Amygdala (tissue), 56 donors: ENCODE data around the gene XYLT1.

Experiments
- DNase-seq, 56 donors: peaks; one replicate each; lab custom pipeline; 2025; lab: John Stamatoyannopoulos, UW

The XYLT1 gene

DNA sequence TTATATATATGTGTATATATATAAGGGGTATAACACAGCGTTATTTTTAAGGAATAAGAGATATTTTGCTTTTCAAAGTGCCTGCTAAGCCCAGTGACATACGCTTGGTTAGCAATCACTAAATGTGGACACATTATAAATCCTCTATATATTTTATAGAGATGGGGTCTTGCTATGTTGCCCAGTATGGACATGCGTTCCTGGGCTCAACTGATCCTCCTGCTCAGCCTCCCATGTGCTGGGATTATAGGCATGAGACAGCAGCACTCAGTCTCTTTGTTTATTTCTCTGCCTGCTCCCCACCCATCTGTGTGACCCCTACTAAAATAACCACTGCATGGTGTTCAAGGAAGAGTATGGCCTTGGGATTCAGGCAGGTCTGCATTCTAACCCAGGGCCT, 63.4 kb downstream of the XYLT1 start:
- DNase-seq, result no peak

DNA sequence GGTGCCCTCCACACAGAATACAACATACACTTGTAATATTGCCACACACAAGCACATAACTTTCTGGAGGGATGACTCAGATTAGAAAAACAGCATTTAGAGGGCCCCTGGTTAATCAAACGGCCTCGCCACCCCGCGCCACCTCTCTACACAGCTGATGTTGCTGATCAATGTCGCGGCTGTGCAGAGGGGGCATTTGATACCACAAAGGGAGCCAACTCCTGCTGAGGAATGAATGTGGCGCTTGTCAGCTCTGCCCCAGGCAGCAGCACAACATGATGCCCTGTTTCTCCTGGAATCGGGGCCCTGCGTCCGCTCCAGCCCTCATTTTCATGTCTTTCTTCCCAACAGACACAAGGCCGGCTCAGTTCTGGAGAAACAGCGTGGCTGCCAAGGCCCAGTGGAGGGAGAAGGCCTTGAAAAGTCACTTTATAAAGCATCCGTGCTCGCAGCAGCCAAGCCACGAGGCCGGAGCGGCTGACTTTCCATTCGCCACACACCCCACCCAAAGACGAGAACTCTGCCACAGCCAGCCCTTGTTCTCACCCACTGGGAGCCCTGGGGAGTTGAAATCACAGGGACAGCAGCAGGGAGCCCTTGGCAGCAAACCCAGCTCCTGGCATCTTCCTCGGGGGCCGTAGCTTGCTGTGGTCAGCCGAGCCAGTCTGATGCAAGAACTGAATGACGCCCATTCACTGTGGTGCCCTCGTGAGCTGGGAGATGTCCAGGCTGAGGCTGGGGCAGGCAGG, 65.6 kb downstream of the XYLT1 start:
- DNase-seq, result peak; percentile 41 to 98 (median 92)

DNA sequence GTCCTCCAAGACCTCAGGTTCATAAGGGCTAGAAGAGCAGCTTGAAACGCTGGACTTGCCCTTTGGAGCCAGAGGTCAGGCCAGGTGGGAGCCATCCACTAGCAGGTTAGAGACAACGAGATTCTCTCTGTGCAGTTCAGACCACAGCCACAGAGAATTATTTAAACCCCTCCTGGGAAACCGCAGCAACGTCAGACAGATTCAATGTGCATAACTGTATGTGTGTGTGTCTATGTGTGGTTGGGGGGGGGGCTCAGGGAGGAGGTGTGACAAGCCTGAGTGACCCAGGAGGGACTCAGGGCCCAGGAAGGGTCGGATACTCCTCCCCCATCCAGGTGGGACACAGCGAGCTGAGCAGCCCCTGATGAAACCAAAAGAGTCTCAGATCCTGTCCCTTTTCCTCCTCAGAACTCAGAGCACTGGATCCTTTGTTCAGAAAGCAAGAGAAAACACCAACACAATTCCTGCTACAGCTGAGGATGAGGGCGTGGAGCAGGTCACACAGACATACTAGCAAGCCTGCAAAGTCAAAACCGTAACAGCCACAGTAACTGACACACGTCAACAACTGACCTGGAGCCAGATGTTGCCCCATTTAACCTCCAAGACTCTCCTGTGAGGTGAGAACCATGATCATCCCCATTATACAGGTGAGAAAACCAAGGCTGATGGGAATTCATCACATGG, 66.8 kb downstream of the XYLT1 start:
- no peak for DNase-seq

DNA sequence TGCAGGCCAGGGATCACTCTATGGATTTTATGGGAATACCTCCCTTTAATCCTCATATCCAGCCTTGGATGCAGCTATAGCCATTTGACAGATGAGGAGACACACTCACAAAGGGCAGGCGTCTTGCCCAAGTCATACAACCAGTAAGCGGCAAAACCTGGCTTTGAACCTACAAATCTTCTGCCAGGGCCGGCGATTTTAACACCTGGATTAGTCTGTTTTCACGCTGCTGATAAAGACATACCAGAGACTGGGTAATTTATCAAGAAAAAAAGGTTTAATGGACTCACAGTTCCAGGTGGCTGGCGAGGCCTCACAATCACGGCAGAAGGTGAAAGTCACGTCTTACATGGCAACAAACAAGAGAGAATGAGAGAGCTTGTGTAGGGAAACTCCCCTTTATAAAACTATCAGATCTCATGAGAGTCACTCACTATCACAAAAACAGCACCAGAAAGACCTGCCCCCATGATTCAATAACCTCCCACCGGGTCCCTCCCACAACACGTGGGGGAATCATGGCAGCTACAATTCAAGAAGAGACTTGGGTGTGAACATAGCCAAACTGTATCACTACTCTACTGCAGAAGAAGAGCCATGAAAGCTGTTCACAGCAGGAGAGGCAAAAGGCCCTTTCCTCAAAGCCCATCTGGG, 67.5 kb downstream of the XYLT1 start:
- DNase-seq, result no peak

DNA sequence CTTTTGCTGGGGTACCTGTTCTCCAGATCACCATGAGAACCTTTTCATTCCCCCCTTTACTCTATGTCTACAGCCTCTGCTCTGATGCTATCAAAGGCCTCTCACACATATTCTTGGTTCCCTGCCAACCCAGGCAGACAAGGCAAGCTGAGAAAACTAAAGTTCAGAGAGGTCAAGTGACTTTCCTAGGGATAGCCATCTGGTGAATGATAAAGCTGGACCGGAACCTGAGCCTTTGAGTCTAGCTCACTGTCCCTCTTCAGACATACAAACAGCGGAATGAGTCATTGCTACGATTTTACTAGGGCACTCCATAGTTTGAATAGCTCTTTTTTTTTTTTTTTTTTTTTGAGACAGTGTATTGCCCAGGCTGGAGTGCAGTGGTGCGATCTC, 73.3 kb downstream of the XYLT1 start:
- peak in 6 of 56 donors; percentile 9 to 48 (median 12) for DNase-seq

DNA sequence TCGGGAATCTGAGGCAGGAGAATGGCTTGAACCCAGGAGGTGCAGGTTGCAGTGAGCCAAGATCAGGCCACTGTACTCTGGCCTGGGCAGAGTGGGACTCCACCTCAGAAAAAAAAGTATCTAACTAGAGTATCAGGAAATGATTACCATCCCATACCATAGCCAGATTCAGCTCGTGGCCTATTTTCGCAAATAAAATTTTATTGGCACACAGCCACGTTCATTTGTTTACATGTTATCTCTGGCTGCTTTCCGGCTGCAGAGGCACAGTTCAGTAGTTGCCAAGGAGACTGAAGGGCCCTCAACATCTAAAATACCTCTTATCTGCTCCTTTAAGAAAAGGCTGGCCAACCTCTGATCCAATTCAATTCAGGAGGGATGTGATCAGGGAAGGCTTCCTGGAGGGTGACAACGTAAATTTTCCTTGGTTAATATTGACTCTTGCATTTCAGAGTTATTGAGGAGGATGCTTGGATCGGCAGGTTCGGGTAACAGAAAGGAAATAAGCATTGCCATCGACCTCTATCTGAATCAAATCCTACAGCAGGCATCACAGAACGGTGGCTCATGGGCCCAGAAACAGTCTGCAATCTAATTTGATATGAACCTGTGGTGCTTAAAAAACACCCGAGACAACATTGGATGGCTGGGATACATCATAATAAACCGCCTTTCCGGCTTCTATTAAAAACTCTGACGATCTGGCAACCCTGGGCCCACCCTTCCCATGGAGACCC, 73.8 kb downstream of the XYLT1 start:
- no peak for DNase-seq

DNA sequence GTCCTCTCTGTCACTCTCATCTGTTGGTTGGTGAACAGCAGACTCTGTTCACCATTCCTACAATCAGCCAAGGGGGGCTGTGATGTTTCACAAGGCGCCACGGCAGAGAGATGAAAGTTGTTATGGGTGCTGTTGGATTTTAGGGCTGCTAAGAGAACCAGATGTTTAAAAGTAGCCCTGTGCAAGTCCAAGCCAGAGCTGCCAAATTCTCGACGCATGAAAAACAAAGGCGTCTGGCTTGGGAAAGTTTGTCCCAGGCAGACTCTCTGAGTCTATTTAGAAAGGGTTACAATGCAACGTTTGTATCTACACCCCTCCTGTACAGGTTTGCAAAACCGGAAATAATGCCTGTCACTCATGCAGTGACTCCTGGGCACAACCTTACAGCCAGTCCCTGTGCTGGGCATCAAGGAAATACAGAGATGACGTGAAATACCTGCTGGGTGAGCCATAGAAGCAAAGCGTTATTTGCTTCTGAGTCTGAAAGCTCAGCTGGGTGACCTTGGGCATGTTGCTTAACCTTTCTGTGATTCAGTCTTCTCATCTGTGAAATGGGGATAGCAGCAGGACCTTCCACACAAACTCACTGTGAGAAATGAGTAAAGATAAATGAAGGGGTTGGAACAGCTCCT, 74.8 kb downstream of the XYLT1 start:
- no peak for DNase-seq

DNA sequence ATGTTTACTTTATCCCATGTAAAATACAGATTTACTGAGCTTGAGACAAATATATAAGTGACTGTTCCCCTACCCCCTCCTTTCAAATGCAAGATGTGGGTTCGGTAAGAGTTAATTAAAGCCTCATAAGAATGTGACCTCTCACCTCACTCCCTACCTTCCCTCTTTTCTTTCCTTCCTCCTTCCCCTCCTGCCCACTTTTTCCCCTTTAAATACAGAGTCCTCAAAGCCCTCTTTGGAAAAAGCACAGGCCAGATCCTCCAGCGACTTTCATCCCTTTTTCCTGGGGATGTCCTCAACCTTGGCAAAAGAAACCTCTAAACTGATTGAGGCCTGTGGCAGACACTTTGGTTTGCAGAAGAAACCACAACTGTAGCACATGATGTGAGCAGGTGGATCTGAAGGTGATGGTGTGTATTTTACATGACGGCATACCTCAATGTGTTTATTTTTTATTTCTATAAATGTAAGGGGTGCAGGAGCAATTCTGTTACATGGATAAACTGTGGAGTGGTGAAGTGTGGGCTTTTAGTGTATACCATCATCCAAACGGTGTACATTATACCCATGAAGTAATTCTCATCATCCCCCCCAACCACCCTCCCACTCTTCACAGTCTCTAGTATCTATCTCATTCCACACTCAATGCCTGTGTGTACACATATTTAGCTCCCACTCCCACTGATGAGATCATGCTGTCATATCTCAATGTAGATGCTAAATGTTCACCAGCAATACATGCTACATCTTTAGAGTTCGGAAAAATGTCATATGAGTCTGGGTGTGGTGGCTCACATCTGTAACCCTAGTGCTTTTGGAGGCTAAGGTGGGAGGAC, 77.7 kb downstream of the XYLT1 start:
- DNase-seq, result no peak

DNA sequence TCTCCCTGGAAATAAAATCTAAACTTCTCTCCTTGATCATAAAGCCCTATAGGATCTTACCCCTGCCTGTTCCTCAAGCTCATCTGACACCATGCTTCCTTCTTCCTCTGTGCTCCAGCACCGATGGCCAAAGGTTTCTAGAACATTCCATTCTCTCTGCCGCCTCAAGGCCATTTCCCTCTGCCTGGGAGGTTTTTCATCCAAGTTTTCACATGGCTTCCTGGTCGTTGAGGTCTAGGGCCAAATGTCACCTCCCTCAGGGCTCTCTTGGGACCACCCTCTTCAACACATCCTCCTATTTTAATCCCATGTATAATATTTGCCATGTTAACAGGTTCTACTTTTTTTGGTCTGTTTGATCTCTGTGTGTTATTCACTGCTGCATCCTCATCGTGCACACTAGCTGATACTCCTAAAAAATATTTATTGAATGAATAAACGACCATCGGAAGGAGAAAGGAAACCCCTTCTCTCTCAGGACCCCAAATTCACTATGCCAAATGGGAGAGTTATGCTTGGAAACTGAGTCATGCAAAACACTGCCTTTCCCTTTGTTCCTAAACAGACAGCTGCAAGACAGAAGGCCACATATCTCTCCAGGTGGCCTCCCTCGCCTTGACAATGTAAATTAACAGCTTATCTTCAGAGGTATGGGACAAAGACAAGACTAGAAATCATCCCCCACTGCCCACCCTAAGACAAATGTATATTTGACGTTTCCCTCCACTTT, 78.5 kb downstream of the XYLT1 start:
- DNase-seq, result no peak

DNA sequence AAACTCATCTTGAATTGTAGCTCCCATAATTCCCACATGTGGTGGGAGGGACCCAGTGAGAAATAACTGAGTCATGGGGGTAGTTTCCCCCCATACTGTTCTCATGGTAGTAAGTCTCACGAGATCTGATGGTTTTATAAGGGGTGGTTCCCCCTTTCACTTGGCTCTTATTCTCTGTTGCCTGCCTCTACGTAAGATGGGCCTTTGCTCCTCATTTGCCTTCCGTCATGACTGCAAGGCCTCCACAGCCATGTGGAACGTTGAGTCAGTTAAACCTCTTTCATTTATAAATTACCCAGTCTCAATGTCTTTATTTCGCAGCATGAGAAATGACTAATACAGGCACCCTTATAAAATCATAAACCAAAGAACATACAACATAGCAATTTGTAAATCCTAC, 79.0 kb downstream of the XYLT1 start:
- DNase-seq, result no peak

DNA sequence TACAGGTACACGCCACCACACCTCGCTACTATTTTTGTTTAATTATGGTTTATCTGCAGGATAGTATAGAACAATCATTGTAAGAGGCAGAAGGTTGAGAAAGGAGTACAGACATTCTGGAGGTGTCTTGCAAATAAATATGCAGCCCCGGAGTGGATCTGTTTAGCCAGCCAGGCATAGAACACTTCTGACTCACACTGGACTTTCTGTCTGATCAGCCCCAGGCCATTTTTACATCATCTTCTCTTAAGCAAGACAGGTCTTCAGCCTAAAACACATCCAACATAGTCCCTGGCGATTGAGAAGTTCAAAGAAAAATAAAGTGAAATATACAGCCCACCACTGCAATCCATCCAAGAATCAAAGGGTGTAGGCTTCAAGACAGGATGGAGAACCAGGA, 81.4 kb downstream of the XYLT1 start:
- DNase-seq, result no peak

DNA sequence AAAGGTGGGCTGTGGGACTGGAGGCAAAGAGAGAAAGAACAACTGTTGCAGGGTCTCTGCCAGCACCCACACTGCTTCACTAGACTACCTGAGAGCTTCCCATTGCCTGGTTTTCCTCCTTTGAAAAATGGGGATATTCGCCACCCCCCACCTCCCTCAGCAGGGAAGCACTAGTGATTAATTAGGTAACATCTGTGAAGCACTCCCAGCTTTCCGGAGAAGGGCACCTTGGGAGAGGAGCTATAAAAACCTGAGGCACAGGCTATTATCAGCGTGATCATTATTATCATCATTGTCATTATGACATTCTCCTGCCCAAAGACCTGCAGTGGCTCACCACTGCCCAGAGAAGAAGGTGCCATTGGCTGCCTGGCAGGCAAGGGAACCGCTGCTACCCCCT, 83.5 kb downstream of the XYLT1 start:
- DNase-seq, result no peak

DNA sequence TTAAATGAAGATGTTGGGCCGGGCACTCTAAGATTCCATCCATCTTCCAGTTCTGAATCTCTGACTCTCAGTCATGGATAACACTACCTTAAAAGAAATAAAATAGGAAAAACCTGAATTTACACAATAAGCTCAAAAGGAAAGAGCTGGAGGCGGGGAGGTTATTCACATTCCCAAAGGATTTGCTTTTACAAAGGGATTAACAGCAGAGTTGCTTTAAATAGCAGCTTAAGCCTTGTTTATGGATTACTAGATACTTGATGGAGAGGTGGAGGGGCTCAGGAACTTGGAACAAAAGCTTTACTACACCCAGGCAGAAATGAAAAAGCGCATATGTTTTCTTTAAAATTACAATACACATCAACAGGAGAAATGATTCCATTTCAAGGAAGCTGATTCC, 84.5 kb downstream of the XYLT1 start:
- no peak for DNase-seq

DNA sequence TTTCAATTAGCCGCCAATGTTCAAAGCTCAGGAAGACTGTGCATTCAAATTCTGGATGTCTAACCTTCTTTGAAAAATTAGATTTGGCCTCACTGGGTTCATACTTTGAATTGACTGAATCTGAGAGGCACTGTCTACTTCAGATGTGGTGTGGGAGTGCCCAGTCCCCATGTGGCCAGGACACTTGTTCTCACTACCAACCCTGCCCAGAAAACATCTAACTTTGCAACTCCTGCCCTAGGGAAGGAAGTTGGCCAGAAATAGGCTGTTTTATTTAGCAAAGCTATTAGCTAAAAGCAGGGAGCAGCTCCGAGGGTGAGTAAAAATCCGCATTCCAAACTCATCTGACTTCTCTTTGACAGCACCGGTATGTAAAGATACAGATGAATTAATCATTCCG, 86.3 kb downstream of the XYLT1 start:
- DNase-seq, result no peak

DNA sequence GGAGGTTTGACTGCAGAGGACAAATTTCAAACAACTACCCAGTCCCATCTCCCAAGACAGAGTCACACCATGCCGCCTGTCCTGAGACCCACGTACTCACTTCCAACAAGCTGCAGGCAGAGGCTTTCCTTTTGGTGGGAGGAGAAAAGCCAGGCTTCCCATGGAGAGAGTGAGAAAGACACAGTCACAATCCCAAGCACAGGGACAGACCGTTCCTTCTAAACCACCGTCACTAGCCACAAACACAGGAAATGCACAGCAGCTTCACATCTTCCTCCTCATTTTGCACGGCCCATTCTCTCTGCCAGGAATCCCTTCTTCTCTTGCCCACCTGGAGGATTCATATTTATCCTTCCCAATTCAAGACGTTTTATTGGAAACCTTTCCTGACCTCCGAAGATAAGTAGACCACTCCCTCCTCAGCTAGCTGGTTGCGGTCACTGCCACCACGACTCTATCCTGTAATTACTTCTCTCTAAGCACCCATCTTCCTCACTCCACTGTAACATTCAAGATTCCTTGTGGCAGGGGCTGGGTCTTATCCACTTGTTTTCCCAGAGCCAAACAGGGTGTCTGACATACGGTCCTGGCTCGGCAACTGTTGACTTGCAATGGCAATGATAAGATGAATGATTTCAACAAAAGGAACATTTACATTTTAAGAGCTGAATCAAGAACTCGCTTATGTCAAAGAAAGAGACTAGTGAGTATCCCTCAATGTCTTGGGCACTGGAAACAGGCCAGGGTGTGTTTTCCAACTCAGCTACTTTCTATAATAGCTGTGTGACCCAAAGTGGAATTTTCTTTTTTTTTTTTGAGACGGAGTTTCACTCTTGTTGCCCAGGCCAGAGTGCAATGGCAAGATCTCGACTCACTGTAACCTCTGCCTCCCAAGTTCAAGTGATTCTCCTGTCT, 87.6 kb downstream of the XYLT1 start:
- DNase-seq, result no peak

DNA sequence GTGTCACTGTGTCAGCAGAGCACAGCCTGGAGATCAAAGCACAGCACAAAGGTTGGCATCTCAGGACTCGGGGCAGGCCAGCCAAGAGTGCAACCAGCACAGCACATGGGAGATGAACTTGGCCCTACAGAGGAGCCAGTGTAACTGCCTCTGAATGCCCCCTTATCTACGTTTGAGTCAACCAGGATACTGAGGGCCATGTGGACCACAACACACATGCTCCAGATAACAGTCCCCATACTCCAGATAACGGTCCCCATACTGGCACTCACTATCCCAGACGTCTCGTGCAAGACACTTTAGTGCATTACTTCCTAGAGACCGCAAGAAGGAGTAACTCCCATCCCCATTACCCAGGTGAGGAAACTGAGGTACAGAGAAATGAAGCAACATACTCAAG, 88.2 kb downstream of the XYLT1 start:
- no peak for DNase-seq

DNA sequence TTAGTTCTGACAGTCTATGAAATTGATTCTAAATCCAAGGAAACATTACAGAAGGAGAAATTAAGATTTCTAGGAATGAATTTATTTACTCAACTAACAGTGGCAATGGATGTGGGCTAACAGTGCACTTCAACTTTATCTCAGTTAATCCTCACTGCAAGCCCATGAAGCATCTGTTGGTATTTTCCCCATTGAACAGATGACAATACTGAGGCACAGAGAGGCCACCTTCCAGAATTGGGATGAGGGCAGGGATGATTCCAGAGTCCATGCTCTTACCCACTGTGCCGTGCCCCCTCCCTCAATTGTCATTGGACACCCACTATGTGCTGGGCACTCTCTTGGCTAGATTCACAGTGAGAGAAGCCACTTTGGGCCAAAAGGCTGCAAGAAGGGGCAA, 89.0 kb downstream of the XYLT1 start:
- no peak for DNase-seq

DNA sequence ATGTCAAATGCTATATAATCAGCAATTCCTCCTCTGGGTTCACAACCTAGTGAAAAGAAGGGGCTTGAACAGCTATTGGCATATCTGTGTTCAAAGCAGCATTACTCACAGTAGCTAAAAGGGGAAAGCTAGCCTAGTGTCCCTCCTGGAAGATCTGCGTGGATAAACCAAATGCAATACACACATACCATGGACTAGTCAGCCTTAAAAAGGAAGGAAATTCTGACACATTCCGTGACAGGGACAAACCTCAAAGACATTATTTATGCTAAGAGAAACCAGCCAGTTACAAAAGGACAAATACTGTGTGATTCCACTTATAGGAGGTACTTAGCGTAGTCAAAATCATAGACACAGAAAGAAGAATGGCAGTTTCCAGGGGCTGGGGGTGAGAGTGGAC, 90.1 kb downstream of the XYLT1 start:
- DNase-seq, result no peak
